Stimulated activated naive B cell treated with anti-CD40 and anti-IgM and Interleukin-4, amounts not matched to agents 10 μg/mL and 1 μg/mL and 100 μg/mL, for 72 hours (primary cell): ENCODE data around the gene HSPB2.
"Not testable (repeated sequence)": the region's sequence is repeated elsewhere in the genome, so short reads cannot be mapped to it uniquely, and the experiment has no call there.

ENCODE experiments used
- ATAC-seq, 2 donors: fragments of 150-1000 bp; cut with Tn5 transposase; replicated peaks; 2 replicates each; pipeline ENCODE4 v1.10.0; 2021; ENCODE audit warnings: moderate library complexity in 1 of 2
- DNase-seq: peaks from one replicate; pipeline ENCODE4 v3.0.0; 2021
- H3K27ac Mint-ChIP-seq: one replicate; pipeline ENCODE4 v1.8.0; 2022; ENCODE audit warnings: mild to moderate bottlenecking, mixed read lengths
- H3K27me3 Mint-ChIP-seq, 2 donors: one replicate each; pipeline ENCODE4 v1.8.0; 2022; ENCODE audit warnings: mixed read lengths in 2 of 2
- H3K36me3 Mint-ChIP-seq, 2 donors: one replicate each; pipeline ENCODE4 v1.8.0; 2022; ENCODE audit warnings: mixed read lengths in 2 of 2, mild to moderate bottlenecking in 1 of 2
- H3K4me1 Mint-ChIP-seq, 2 donors: one replicate each; pipeline ENCODE4 v1.8.0; 2022; ENCODE audit warnings: mixed read lengths in 2 of 2, mild to moderate bottlenecking in 1 of 2
- H3K4me3 Mint-ChIP-seq, 2 donors: one replicate each; pipeline ENCODE4 v1.8.0; 2022; ENCODE audit warnings: mild to moderate bottlenecking in 2 of 2, mixed read lengths in 2 of 2, moderate library complexity in 1 of 2
- H3K9me3 Mint-ChIP-seq, 2 donors: one replicate each; pipeline ENCODE4 v1.8.0; 2022; ENCODE audit warnings: mixed read lengths in 2 of 2, mild to moderate bottlenecking in 1 of 2

HSPB2 gene

GRCh38 chr11:111912535-111912934, at the start of gene HSPB2:
Gene HSPB2 (plus strand): TSS chr11:111912734. CDS start chr11:111912830, 96 bp downstream.
- Mint-ChIP-seq H3K4me3 (no peak within 1 kb of the TSS), H3K27ac (no peak within 1 kb of the TSS), H3K36me3 (no peaks in the 10 kb centered on the region), H3K27me3 (peaks cover 61 to 77% of the 10 kb centered on the region in 2 donors), H3K4me1 (no peaks in the 10 kb centered on the region), H3K9me3 (no peaks in the 10 kb centered on the region)
- no peak for ATAC-seq
- no peak for DNase-seq

- no peak for ATAC-seq
- Mint-ChIP-seq H3K36me3 (peaks cover 26 to 49% of the 10 kb centered on the region in 2 donors), H3K4me1 (peaks cover 8 to 31% of the 10 kb centered on the region in 2 donors), H3K9me3 (no peaks in the 10 kb centered on the region), H3K4me3 (no peak overlapping the region), H3K27me3 (no peaks in the 10 kb centered on the region), H3K27ac (no peak overlapping the region)
- DNase-seq, result no peak
Measured at GRCh38 chr11:111870113-111870512, 42.4 kb upstream of the HSPB2 start.

GRCh38 chr11:111870522-111870885, 42.0 kb upstream of the HSPB2 start:
- peak; percentile 27 to 31 for ATAC-seq
- H3K36me3 Mint-ChIP-seq, result peaks cover 26 to 47% of the 10 kb centered on the region in 2 donors
- H3K9me3 Mint-ChIP-seq, result no peaks in the 10 kb centered on the region
- H3K27me3 Mint-ChIP-seq, result no peaks in the 10 kb centered on the region
- H3K27ac Mint-ChIP-seq, result peak overlapping the region; percentile 94
- peak overlapping the region; percentile 93 to 94 for H3K4me3 Mint-ChIP-seq
- peaks cover 8 to 31% of the 10 kb centered on the region in 2 donors for H3K4me1 Mint-ChIP-seq
- DNase-seq, result no peak

- Mint-ChIP-seq H3K27me3 (no peaks in the 10 kb centered on the region), H3K27ac (peak within 1 kb of the TSS; percentile 94), H3K4me1 (peaks cover 8 to 31% of the 10 kb centered on the region in 2 donors), H3K4me3 (peak within 1 kb of the TSS; percentile 93 to 94), H3K9me3 (no peaks in the 10 kb centered on the region), H3K36me3 (peaks cover 26 to 46% of the 10 kb centered on the region in 2 donors)
- ATAC-seq (peak; percentile 92 to 93), DNase-seq (peak; percentile 84)
Measured at GRCh38 chr11:111870886-111871692, 41.4 kb upstream of the HSPB2 start, which contains the start of gene ALG9. Gene ALG9 (minus strand): TSS chr11:111871581. CDS start chr11:111871482, 99 bp downstream.

- H3K27ac Mint-ChIP-seq, result peak overlapping the region; percentile 94
- peaks cover 22 to 40% of the 10 kb centered on the region in 2 donors for H3K36me3 Mint-ChIP-seq
- H3K27me3 Mint-ChIP-seq, result no peaks in the 10 kb centered on the region
- no peak for ATAC-seq
- peak overlapping the region; percentile 93 to 94 for H3K4me3 Mint-ChIP-seq
- H3K4me1 Mint-ChIP-seq, result peaks cover 9 to 31% of the 10 kb centered on the region in 2 donors
- DNase-seq, result no peak
- H3K9me3 Mint-ChIP-seq, result no peaks in the 10 kb centered on the region
Measured at GRCh38 chr11:111871693-111872161, 40.8 kb upstream of the HSPB2 start.

GRCh38 chr11:111878385-111878848, 34.1 kb upstream of the HSPB2 start:
- Mint-ChIP-seq H3K9me3 (no peaks in the 10 kb centered on the region), H3K4me3 (peak overlapping the region; percentile 93 to 94), H3K4me1 (peaks cover 12 to 15% of the 10 kb centered on the region in 2 donors), H3K27me3 (no peaks in the 10 kb centered on the region), H3K36me3 (peaks cover 10 to 24% of the 10 kb centered on the region in 2 donors), H3K27ac (peak overlapping the region; percentile 99)
- peak in 1 of 2 donors; percentile 8 for ATAC-seq
- no peak for DNase-seq

- H3K27ac Mint-ChIP-seq, result peak within 1 kb of the TSS; percentile 99
- H3K4me3 Mint-ChIP-seq, result peak within 1 kb of the TSS; percentile 93 to 94
- peaks cover 12 to 15% of the 10 kb centered on the region in 2 donors for H3K4me1 Mint-ChIP-seq
- peaks cover 9 to 24% of the 10 kb centered on the region in 2 donors for H3K36me3 Mint-ChIP-seq
- no peaks in the 10 kb centered on the region for H3K27me3 Mint-ChIP-seq
- H3K9me3 Mint-ChIP-seq, result no peaks in the 10 kb centered on the region
- DNase-seq (peak; percentile 93), ATAC-seq (peak; percentile 94 to 95)
Measured at GRCh38 chr11:111878849-111879636, 33.5 kb upstream of the HSPB2 start, which contains the start of the genes CFAP68 and FDXACB1. Gene CFAP68 (plus strand): TSS chr11:111879541. CDS start chr11:111879561, 20 bp downstream. Gene FDXACB1 (minus strand): TSS chr11:111879165. CDS start chr11:111879132, 33 bp downstream.

GRCh38 chr11:111879637-111879960, 32.9 kb upstream of the HSPB2 start:
- Mint-ChIP-seq H3K4me1 (peaks cover 12 to 15% of the 10 kb centered on the region in 2 donors), H3K9me3 (no peaks in the 10 kb centered on the region), H3K36me3 (peaks cover 9 to 26% of the 10 kb centered on the region in 2 donors), H3K27me3 (no peaks in the 10 kb centered on the region), H3K4me3 (peak overlapping the region; percentile 93 to 94), H3K27ac (peak overlapping the region; percentile 99)
- DNase-seq (no peak), ATAC-seq (peak; percentile 1 to 3)

- Mint-ChIP-seq H3K4me1 (peaks cover 10 to 15% of the 10 kb centered on the region in 2 donors), H3K36me3 (peaks cover 8 to 22% of the 10 kb centered on the region in 2 donors), H3K27me3 (no peaks in the 10 kb centered on the region), H3K4me3 (no peak overlapping the region), H3K27ac (no peak overlapping the region), H3K9me3 (no peaks in the 10 kb centered on the region)
- no peak for DNase-seq
- no peak for ATAC-seq
Measured at GRCh38 chr11:111882202-111882601, 30.3 kb upstream of the HSPB2 start.

GRCh38 chr11:111885053-111885452, 27.5 kb upstream of the HSPB2 start:
- ATAC-seq, H3K9me3 Mint-ChIP-seq, H3K27ac Mint-ChIP-seq, H3K4me1 Mint-ChIP-seq, DNase-seq, H3K4me3 Mint-ChIP-seq, H3K27me3 Mint-ChIP-seq: not testable (repeated sequence)
- H3K36me3 Mint-ChIP-seq, result peaks cover 8 to 18% of the 10 kb centered on the region in 2 donors

- Mint-ChIP-seq H3K4me3 (no peak overlapping the region), H3K36me3 (peaks cover 8 to 18% of the 10 kb centered on the region in 2 donors), H3K4me1 (no peaks in the 10 kb centered on the region), H3K9me3 (no peaks in the 10 kb centered on the region), H3K27me3 (no peaks in the 10 kb centered on the region), H3K27ac (no peak overlapping the region)
- ATAC-seq (no peak), DNase-seq (no peak)
Measured at GRCh38 chr11:111886032-111886431, 26.5 kb upstream of the HSPB2 start.

GRCh38 chr11:111886844-111887243, 25.7 kb upstream of the HSPB2 start:
- Mint-ChIP-seq H3K9me3 (no peaks in the 10 kb centered on the region), H3K4me1 (no peaks in the 10 kb centered on the region), H3K27ac (no peak overlapping the region), H3K4me3 (no peak overlapping the region), H3K36me3 (peaks cover 8 to 15% of the 10 kb centered on the region in 2 donors), H3K27me3 (no peaks in the 10 kb centered on the region)
- no peak for DNase-seq
- no peak for ATAC-seq

GRCh38 chr11:111905411-111905810, 7.1 kb upstream of the HSPB2 start:
- no peak for DNase-seq
- Mint-ChIP-seq H3K9me3 (peaks cover 3 to 4% of the 10 kb centered on the region in 2 donors), H3K4me1 (no peaks in the 10 kb centered on the region), H3K27me3 (peaks cover 31 to 37% of the 10 kb centered on the region in 2 donors), H3K4me3 (no peak overlapping the region), H3K36me3 (peaks cover 2 to 7% of the 10 kb centered on the region in 2 donors), H3K27ac (no peak overlapping the region)
- no peak for ATAC-seq

- H3K27ac Mint-ChIP-seq, result no peak overlapping the region
- H3K36me3 Mint-ChIP-seq, result peaks cover 2 to 7% of the 10 kb centered on the region in 2 donors
- no peaks in the 10 kb centered on the region for H3K4me1 Mint-ChIP-seq
- ATAC-seq, result no peak
- H3K4me3 Mint-ChIP-seq, result no peak overlapping the region
- no peak for DNase-seq
- peaks cover 38 to 43% of the 10 kb centered on the region in 2 donors for H3K27me3 Mint-ChIP-seq
- H3K9me3 Mint-ChIP-seq, result peaks cover 3 to 4% of the 10 kb centered on the region in 2 donors
Measured at GRCh38 chr11:111906680-111907079, 5.9 kb upstream of the HSPB2 start.
